HL-60 (cell line): ENCODE measurements around the gene PCDH15.

Experiments used
- DNase-seq, 2 experiments: peaks; one replicate each; pipeline ENCODE4 v3.0.0-alpha.2; 2010 to 2020; ENCODE audit warnings: low read depth in 1 of 2, low spot score in 1 of 2
- H3K27ac ChIP-seq: fragments of 250-450 bp; sonication (Bioruptor Pico); replicated peaks from 2 replicates; pipeline ENCODE4 v1.5.1; 2020; ENCODE audit warnings: mild to moderate bottlenecking, moderate library complexity
- H3K27me3 ChIP-seq: fragments of 250-450 bp; sonication (Bioruptor Pico); 2 replicates; pipeline ENCODE4 v1.5.1; 2021; ENCODE audit warnings: mild to moderate bottlenecking, moderate library complexity; ENCODE audit not compliant: insufficient read depth, poor library complexity, severe bottlenecking
- H3K4me3 ChIP-seq: replicated peaks from 2 replicates; pipeline ENCODE4 v1.5.1; 2011; ENCODE audit warnings: mild to moderate bottlenecking, control low read depth, low read length; ENCODE audit not compliant: insufficient read depth
- CTCF ChIP-seq: IDR thresholded peaks from one replicate; pipeline ENCODE4 v1.5.1; 2011; ENCODE audit warnings: low read length, control low read depth, inconsistent platforms; ENCODE audit not compliant: insufficient read depth
- GABPA ChIP-seq: IDR thresholded peaks from 2 replicates; pipeline ENCODE4 v1.6.1; 2012; ENCODE audit warnings: low read depth
- POLR2AphosphoS5 ChIP-seq: IDR thresholded peaks from 2 replicates; pipeline ENCODE4 v1.6.1; 2012; ENCODE audit warnings: low read depth
- REST ChIP-seq: IDR thresholded peaks from 2 replicates; pipeline ENCODE4 v1.6.1; 2012; ENCODE audit warnings: low read depth; ENCODE audit not compliant: insufficient replicate concordance
- SPI1 ChIP-seq: IDR thresholded peaks from 2 replicates; pipeline ENCODE4 v1.6.1; 2012; ENCODE audit warnings: low read depth, mild to moderate bottlenecking, borderline replicate concordance

PCDH15 gene

GRCh38 chr10:54065106-54065505, 735.9 kb downstream of the PCDH15 start:
- TF ChIP-seq CTCF = no peak
- TF ChIP-seq POLR2AphosphoS5 = no peak
- no peak for TF ChIP-seq SPI1
- no peak for TF ChIP-seq REST
- TF ChIP-seq GABPA = no peak
- no peak overlapping the region for H3K27ac ChIP-seq
- no peaks in the 10 kb centered on the region for H3K27me3 ChIP-seq
- H3K4me3 ChIP-seq = no peak overlapping the region
- DNase-seq = no peak

- no peak overlapping the region for H3K27ac ChIP-seq
- no peak overlapping the region for H3K4me3 ChIP-seq
- DNase-seq = no peak
- H3K27me3 ChIP-seq = no peaks in the 10 kb centered on the region
- TF ChIP-seq CTCF (no peak), SPI1 (no peak), REST (no peak), GABPA (no peak), POLR2AphosphoS5 (no peak)
Observed at GRCh38 chr10:54064215-54064614, 736.8 kb downstream of the PCDH15 start.

- TF ChIP-seq SPI1 (no peak), REST (no peak), CTCF (no peak), POLR2AphosphoS5 (no peak), GABPA (no peak)
Observed at GRCh38 chr10:54063514-54063913, 737.5 kb downstream of the PCDH15 start.

More at GRCh38 chr10:54063514-54063913, 737.5 kb downstream of the PCDH15 start:
- no peak for DNase-seq
- Histone ChIP-seq H3K27ac (no peak overlapping the region), H3K27me3 (no peaks in the 10 kb centered on the region), H3K4me3 (no peak overlapping the region)
